Neuron (in vitro differentiated cells): ENCODE data around the gene ASB8.

Experiments
- H2AFZ ChIP-seq: one replicate; pipeline ENCODE4 v1.6.1; 2013; ENCODE audit warnings: low read depth, mild to moderate bottlenecking, inconsistent platforms, low read length, moderate library complexity
- H3K27me3 ChIP-seq: one replicate; pipeline ENCODE4 v1.6.1; 2013; ENCODE audit warnings: low read length; ENCODE audit not compliant: insufficient read depth
- H3K36me3 ChIP-seq: one replicate; pipeline ENCODE4 v1.6.1; 2013; ENCODE audit warnings: low read length; ENCODE audit not compliant: insufficient read depth
- H3K4me1 ChIP-seq: one replicate; pipeline ENCODE4 v1.6.1; 2013; ENCODE audit warnings: low read length; ENCODE audit not compliant: insufficient read depth
- H3K4me3 ChIP-seq: 2 replicates; pipeline ENCODE4 v1.5.1; 2013; ENCODE audit warnings: mild to moderate bottlenecking, low read length, moderate library complexity
- H3K9me3 ChIP-seq: one replicate; pipeline ENCODE4 v1.6.1; 2013; ENCODE audit warnings: low read length

ASB8 gene

GRCh38 chr12:48157018-48157888 lies at the start of gene ASB8:
Gene ASB8, minus strand, starts transcription at chr12:48157515. Its CDS starts 4,019 bp downstream, at chr12:48153496.
- Histone ChIP-seq H3K4me1 (peaks cover 10% of the 10 kb centered on the region), H3K4me3 (peak within 1 kb of the TSS; percentile 88), H3K27me3 (no peaks in the 10 kb centered on the region), H2AFZ (peak within 1 kb of the TSS; percentile 80), H3K36me3 (peaks cover 7% of the 10 kb centered on the region), H3K9me3 (no peaks in the 10 kb centered on the region)

GRCh38 chr12:48203192-48203591 lies 45.9 kb upstream of the ASB8 start, which contains the start of gene OR10AD1:
Gene OR10AD1, minus strand, starts transcription at chr12:48203292. Its CDS starts 0 bp downstream, at chr12:48203292.
- Histone ChIP-seq H3K4me1 (peaks cover 14% of the 10 kb centered on the region), H3K4me3 (no peak within 1 kb of the TSS), H3K9me3 (peaks cover 14% of the 10 kb centered on the region), H3K27me3 (no peaks in the 10 kb centered on the region), H2AFZ (no peak within 1 kb of the TSS), H3K36me3 (no peaks in the 10 kb centered on the region)

GRCh38 chr12:48202766-48203165 lies 45.5 kb upstream of the ASB8 start:
- H3K4me1 ChIP-seq: peaks cover 15% of the 10 kb centered on the region
- H3K36me3 ChIP-seq: no peaks in the 10 kb centered on the region
- H2AFZ ChIP-seq: no peak overlapping the region
- no peaks in the 10 kb centered on the region for H3K27me3 ChIP-seq
- peaks cover 14% of the 10 kb centered on the region for H3K9me3 ChIP-seq
- no peak overlapping the region for H3K4me3 ChIP-seq

GRCh38 chr12:48201516-48201915 lies 44.2 kb upstream of the ASB8 start:
- Histone ChIP-seq H2AFZ (no peak overlapping the region), H3K4me1 (peaks cover 20% of the 10 kb centered on the region), H3K36me3 (no peaks in the 10 kb centered on the region), H3K9me3 (peaks cover 12% of the 10 kb centered on the region), H3K4me3 (no peak overlapping the region), H3K27me3 (no peaks in the 10 kb centered on the region)

- no peak overlapping the region for H2AFZ ChIP-seq
- peaks cover 9% of the 10 kb centered on the region for H3K9me3 ChIP-seq
- no peak overlapping the region for H3K4me3 ChIP-seq
- H3K27me3 ChIP-seq: no peaks in the 10 kb centered on the region
- H3K36me3 ChIP-seq: no peaks in the 10 kb centered on the region
- peaks cover 20% of the 10 kb centered on the region for H3K4me1 ChIP-seq
Measured at GRCh38 chr12:48201091-48201490, 43.8 kb upstream of the ASB8 start.

- H3K27me3 ChIP-seq: no peaks in the 10 kb centered on the region
Measured at GRCh38 chr12:48199774-48200221, 42.5 kb upstream of the ASB8 start.

GRCh38 chr12:48198985-48199384 lies 41.7 kb upstream of the ASB8 start:
- Histone ChIP-seq H3K9me3 (peaks cover 5% of the 10 kb centered on the region), H3K36me3 (no peaks in the 10 kb centered on the region), H3K4me3 (peak overlapping the region; percentile 68), H3K27me3 (no peaks in the 10 kb centered on the region), H3K4me1 (peaks cover 28% of the 10 kb centered on the region), H2AFZ (no peak overlapping the region)

More at GRCh38 chr12:48199774-48200221, 42.5 kb upstream of the ASB8 start:
- Histone ChIP-seq H3K9me3 (peaks cover 5% of the 10 kb centered on the region), H3K4me1 (peaks cover 26% of the 10 kb centered on the region), H2AFZ (no peak overlapping the region), H3K36me3 (no peaks in the 10 kb centered on the region), H3K4me3 (no peak overlapping the region)

GRCh38 chr12:48198672-48198971 lies 41.3 kb upstream of the ASB8 start:
- Histone ChIP-seq H2AFZ (peak overlapping the region; percentile 24), H3K4me3 (peak overlapping the region; percentile 68), H3K27me3 (no peaks in the 10 kb centered on the region)

GRCh38 chr12:48197971-48198671 lies 40.8 kb upstream of the ASB8 start:
- no peaks in the 10 kb centered on the region for H3K27me3 ChIP-seq
- peaks cover 28% of the 10 kb centered on the region for H3K4me1 ChIP-seq
- peak overlapping the region; percentile 24 for H2AFZ ChIP-seq
- peaks cover 2% of the 10 kb centered on the region for H3K9me3 ChIP-seq
- H3K4me3 ChIP-seq: peak overlapping the region; percentile 68
- H3K36me3 ChIP-seq: no peaks in the 10 kb centered on the region

More at GRCh38 chr12:48198672-48198971, 41.3 kb upstream of the ASB8 start:
- H3K4me1 ChIP-seq: peaks cover 28% of the 10 kb centered on the region
- H3K9me3 ChIP-seq: peaks cover 2% of the 10 kb centered on the region
- H3K36me3 ChIP-seq: no peaks in the 10 kb centered on the region

- Histone ChIP-seq H3K27me3 (no peaks in the 10 kb centered on the region), H2AFZ (peak overlapping the region; percentile 24), H3K36me3 (no peaks in the 10 kb centered on the region), H3K4me3 (peak overlapping the region; percentile 68), H3K9me3 (peaks cover 2% of the 10 kb centered on the region), H3K4me1 (peaks cover 28% of the 10 kb centered on the region)
Measured at GRCh38 chr12:48197549-48197970, 40.2 kb upstream of the ASB8 start.

- H3K36me3 ChIP-seq: no peaks in the 10 kb centered on the region
- peaks cover 24% of the 10 kb centered on the region for H3K4me1 ChIP-seq
- no peaks in the 10 kb centered on the region for H3K27me3 ChIP-seq
- H3K4me3 ChIP-seq: no peak overlapping the region
- no peak overlapping the region for H2AFZ ChIP-seq
- H3K9me3 ChIP-seq: peaks cover 3% of the 10 kb centered on the region
Measured at GRCh38 chr12:48194799-48195201, 37.5 kb upstream of the ASB8 start.

- Histone ChIP-seq H2AFZ (no peak overlapping the region), H3K4me1 (peaks cover 26% of the 10 kb centered on the region), H3K36me3 (no peaks in the 10 kb centered on the region), H3K27me3 (no peaks in the 10 kb centered on the region), H3K9me3 (peaks cover 3% of the 10 kb centered on the region), H3K4me3 (no peak overlapping the region)
Measured at GRCh38 chr12:48193623-48194022, 36.3 kb upstream of the ASB8 start.

GRCh38 chr12:48192861-48193260 lies 35.5 kb upstream of the ASB8 start:
- peaks cover 29% of the 10 kb centered on the region for H3K4me1 ChIP-seq
- no peak overlapping the region for H2AFZ ChIP-seq
- peaks cover 3% of the 10 kb centered on the region for H3K9me3 ChIP-seq
- H3K27me3 ChIP-seq: no peaks in the 10 kb centered on the region
- no peak overlapping the region for H3K4me3 ChIP-seq
- no peaks in the 10 kb centered on the region for H3K36me3 ChIP-seq
